KMS-11 (cell line): Measurements from ENCODE around the gene TDP1.

Experiments used
- H2AFZ ChIP-seq: fragments of 200-600 bp; sonication (generic); 2 replicates; pipeline ENCODE4 v1.6.1; 2016; ENCODE audit warnings: antibody characterized with exemption, mixed run types, low read depth
- H3K27ac ChIP-seq: fragments of 200-600 bp; sonication (generic); 2 replicates; pipeline ENCODE4 v1.6.1; 2016; ENCODE audit warnings: mild to moderate bottlenecking, mixed run types
- H3K27me3 ChIP-seq: fragments of 200-600 bp; sonication (generic); 2 replicates; pipeline ENCODE4 v1.6.1; 2017; ENCODE audit warnings: mild to moderate bottlenecking, low read depth, mixed run types, moderate library complexity; ENCODE audit not compliant: insufficient read depth
- H3K36me3 ChIP-seq: fragments of 200-600 bp; sonication (generic); 2 replicates; pipeline ENCODE4 v1.6.1; 2017; ENCODE audit warnings: mild to moderate bottlenecking, mixed run types; ENCODE audit not compliant: insufficient read depth
- H3K4me1 ChIP-seq: fragments of 200-600 bp; sonication (generic); 2 replicates; pipeline ENCODE4 v1.6.1; 2016; ENCODE audit warnings: mild to moderate bottlenecking, low read depth, mixed run types; ENCODE audit not compliant: poor library complexity, severe bottlenecking
- H3K4me2 ChIP-seq: fragments of 200-600 bp; sonication (generic); 2 replicates; pipeline ENCODE4 v1.7.0; 2016; ENCODE audit warnings: mild to moderate bottlenecking, mixed run types
- H3K4me3 ChIP-seq: fragments of 200-600 bp; sonication (generic); IDR thresholded peaks from 2 replicates; pipeline ENCODE4 v1.6.1; 2017; ENCODE audit warnings: low read depth, low read length, mixed read lengths; ENCODE audit not compliant: insufficient read depth
- H3K79me2 ChIP-seq: fragments of 200-600 bp; sonication (generic); 2 replicates; pipeline ENCODE4 v1.6.1; 2016; ENCODE audit warnings: low read depth, mixed run types; ENCODE audit not compliant: insufficient read depth
- H3K9ac ChIP-seq: fragments of 200-600 bp; sonication (generic); 2 replicates; pipeline ENCODE4 v1.6.1; 2016; ENCODE audit warnings: mild to moderate bottlenecking, mixed run types
- H4K20me1 ChIP-seq: fragments of 200-600 bp; sonication (generic); 2 replicates; pipeline ENCODE4 v1.6.1; 2016; ENCODE audit warnings: mild to moderate bottlenecking, mixed run types; ENCODE audit not compliant: insufficient read depth
- TF ChIP-seq, protein P1 (sequence below): fragments of 200-600 bp; sonication (generic); conservative IDR thresholded peaks from 2 replicates; pipeline ENCODE4 v1.6.1; 2017; ENCODE audit warnings: low read depth, mild to moderate bottlenecking, antibody characterized with exemption, low read length, moderate library complexity, mixed read lengths

The TDP1 gene

DNA sequence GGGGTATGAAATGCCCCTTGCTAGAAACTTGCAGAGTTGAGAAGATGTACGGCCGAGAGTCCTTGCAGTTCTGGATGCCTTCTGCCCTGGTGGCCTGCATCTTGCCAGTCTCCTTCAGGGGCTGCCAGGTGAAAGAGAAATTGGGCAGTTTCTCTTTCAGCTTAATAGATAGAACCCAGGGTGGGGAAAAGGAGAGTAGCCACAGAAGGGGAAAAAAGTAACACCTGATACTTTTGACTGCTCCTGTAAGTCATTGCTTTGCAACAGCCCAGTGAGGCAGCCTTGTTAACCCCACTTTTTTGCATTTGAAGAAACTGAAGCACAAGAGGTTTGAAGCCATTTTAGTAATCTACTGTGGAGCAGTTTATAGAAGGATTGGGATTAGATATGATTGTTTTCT, 27.6 kb downstream of the TDP1 start:
- Histone ChIP-seq H2AFZ (no peak overlapping the region), H3K36me3 (no peaks in the 10 kb centered on the region), H3K4me1 (peaks cover 30% of the 10 kb centered on the region), H4K20me1 (no peaks in the 10 kb centered on the region), H3K4me2 (peak overlapping the region; percentile 11; the same call in 1 of the 2 replicates), H3K79me2 (no peaks in the 10 kb centered on the region), H3K9ac (no peak overlapping the region), H3K27ac (no peak overlapping the region), H3K27me3 (no peaks in the 10 kb centered on the region), H3K4me3 (no peak overlapping the region)
- TF ChIP-seq, protein P1, sequence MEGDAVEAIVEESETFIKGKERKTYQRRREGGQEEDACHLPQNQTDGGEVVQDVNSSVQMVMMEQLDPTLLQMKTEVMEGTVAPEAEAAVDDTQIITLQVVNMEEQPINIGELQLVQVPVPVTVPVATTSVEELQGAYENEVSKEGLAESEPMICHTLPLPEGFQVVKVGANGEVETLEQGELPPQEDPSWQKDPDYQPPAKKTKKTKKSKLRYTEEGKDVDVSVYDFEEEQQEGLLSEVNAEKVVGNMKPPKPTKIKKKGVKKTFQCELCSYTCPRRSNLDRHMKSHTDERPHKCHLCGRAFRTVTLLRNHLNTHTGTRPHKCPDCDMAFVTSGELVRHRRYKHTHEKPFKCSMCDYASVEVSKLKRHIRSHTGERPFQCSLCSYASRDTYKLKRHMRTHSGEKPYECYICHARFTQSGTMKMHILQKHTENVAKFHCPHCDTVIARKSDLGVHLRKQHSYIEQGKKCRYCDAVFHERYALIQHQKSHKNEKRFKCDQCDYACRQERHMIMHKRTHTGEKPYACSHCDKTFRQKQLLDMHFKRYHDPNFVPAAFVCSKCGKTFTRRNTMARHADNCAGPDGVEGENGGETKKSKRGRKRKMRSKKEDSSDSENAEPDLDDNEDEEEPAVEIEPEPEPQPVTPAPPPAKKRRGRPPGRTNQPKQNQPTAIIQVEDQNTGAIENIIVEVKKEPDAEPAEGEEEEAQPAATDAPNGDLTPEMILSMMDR: no peak

DNA sequence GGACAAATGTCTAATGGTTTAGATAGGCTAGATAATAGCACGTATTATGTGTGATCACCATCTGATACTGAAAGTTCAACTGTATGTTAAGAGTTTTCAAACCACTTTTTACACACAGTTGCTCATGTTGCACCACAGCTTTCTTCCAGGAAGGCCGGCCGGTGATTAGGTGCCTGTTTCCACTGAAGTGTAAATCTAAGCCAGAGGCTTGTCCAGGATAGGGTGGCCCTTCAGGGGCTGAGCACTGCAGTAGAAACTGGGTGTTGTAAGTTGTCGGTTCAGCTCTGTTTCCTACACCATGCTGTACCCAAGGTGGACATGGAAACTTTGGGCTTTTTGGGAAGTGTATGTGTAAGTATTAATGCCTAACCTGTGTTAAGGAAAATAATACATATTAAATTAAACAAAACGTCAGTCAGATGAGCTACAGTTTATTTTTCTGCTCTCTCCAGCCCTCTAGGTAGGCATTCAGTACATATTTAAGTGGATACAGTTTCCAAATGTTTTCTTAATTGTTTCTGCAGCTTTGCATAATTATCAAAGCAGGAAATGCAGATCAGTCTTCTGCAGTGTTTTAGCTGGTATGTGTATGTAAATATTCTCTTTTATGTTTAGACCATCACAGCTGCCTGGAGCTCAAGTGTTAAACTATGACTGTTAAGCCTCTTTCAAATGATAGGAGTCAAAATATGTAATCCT, 30.9 kb downstream of the TDP1 start:
- H3K4me1 ChIP-seq: peaks cover 30% of the 10 kb centered on the region
- H2AFZ ChIP-seq: no peak overlapping the region
- no peaks in the 10 kb centered on the region for H3K36me3 ChIP-seq
- H3K9ac ChIP-seq: no peak overlapping the region
- no peaks in the 10 kb centered on the region for H4K20me1 ChIP-seq
- no peaks in the 10 kb centered on the region for H3K27me3 ChIP-seq
- H3K79me2 ChIP-seq: no peaks in the 10 kb centered on the region
- no peak overlapping the region for H3K27ac ChIP-seq
- H3K4me3 ChIP-seq: no peak overlapping the region
- H3K4me2 ChIP-seq: no peak overlapping the region
- TF ChIP-seq, protein P1: no peak

DNA sequence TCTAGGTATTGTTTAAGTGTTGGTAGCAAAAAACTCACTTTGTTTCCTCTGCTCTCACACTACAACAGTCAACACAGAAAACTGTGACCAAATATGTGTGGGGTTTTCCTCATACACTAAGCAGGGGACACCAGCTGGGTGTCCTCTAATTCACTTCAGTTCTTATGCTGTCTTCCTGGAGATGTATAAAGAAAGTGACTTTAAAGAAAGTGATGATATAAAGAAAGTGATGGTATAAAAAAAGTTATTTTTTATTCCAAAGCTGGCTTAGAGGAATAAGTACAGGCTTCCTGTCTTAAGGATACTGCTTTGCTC, 31.4 kb downstream of the TDP1 start:
- Histone ChIP-seq H3K9ac (no peak overlapping the region), H3K4me2 (no peak overlapping the region), H3K4me3 (no peak overlapping the region), H4K20me1 (no peaks in the 10 kb centered on the region), H3K4me1 (peaks cover 31% of the 10 kb centered on the region), H3K27ac (no peak overlapping the region), H2AFZ (no peak overlapping the region), H3K36me3 (no peaks in the 10 kb centered on the region), H3K79me2 (no peaks in the 10 kb centered on the region), H3K27me3 (no peaks in the 10 kb centered on the region)
- TF ChIP-seq, protein P1: no peak

DNA sequence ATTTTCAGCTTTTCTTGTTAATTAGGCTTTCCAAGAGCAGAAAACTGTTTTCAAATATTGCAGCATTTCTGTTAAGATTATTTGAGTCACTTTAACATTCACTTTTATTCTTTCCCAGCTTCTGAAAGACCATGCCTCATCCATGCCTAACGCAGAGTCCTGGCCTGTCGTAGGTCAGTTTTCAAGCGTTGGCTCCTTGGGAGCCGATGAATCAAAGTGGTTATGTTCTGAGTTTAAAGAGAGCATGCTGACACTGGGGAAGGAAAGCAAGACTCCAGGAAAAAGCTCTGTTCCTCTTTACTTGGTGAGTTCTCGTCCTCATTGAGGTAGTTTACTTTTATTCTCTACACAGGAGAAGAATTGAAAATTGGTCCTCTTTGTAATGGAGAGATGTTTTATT, 33.1 kb downstream of the TDP1 start:
- Histone ChIP-seq H3K9ac (no peak overlapping the region), H3K27me3 (no peaks in the 10 kb centered on the region), H3K4me1 (peaks cover 22% of the 10 kb centered on the region), H3K27ac (no peak overlapping the region), H3K36me3 (no peaks in the 10 kb centered on the region), H3K4me3 (no peak overlapping the region), H2AFZ (no peak overlapping the region), H4K20me1 (no peaks in the 10 kb centered on the region), H3K4me2 (no peak overlapping the region), H3K79me2 (no peaks in the 10 kb centered on the region)
- TF ChIP-seq, protein P1: no peak
